GM18520 (cell line): ENCODE data around the gene TMEM245.
"Not testable (repeated sequence)": the region's sequence is repeated elsewhere in the genome, so short reads cannot be mapped to it uniquely, and the experiment has no call there.

Source experiments
- ATAC-seq: cut with Tn5 transposase; IDR thresholded peaks from one replicate; pipeline ENCODE4 v1.9.1; 2021; ENCODE audit not compliant: unreplicated experiment

TMEM245 gene

DNA sequence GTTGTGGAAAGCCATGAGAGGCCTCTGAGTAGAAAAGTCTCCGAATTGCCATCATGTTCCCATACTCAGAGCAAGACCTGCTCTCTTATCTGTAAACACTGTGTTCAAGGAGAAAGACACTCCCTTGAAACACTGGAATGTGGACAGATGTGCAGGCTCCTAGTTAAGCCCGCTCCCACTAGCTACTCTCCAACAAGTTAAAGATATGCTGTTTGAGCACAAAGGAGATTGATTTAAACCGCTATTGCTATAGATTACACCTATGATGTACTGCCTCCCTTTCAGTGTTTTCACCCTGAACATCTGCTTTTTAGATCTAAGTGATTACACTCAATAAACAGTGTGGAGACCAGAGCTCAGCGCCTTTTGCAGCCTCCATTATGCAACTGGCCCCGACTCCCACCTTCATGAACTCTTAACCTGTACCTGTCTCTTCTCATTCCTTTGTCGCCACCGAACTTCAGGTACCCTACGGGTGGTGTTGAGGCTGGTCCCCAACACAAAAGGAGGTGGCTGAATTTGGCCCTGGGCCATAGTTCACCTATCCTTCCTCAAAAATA, 47.5 kb downstream of the TMEM245 start:
- ATAC-seq: no peak

DNA sequence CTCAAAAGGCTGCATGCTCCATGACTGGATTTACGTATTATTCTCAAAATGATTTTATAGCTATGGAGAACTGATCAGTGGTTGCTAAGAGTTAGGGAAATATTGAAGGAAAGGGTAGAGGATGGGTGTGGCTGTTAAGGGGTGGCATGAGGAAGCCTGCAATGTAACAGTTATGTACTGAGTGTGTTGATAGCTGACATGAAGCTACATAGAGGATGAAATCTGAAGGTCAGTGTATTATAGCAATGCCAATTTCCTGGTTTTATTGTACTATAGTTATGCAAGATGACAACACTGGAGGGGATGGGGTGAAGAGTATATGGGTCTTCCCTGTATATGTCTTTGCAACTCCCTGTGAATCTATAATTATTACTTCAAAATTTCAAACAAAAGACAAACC, 51.0 kb downstream of the TMEM245 start:
- no peak for ATAC-seq

DNA sequence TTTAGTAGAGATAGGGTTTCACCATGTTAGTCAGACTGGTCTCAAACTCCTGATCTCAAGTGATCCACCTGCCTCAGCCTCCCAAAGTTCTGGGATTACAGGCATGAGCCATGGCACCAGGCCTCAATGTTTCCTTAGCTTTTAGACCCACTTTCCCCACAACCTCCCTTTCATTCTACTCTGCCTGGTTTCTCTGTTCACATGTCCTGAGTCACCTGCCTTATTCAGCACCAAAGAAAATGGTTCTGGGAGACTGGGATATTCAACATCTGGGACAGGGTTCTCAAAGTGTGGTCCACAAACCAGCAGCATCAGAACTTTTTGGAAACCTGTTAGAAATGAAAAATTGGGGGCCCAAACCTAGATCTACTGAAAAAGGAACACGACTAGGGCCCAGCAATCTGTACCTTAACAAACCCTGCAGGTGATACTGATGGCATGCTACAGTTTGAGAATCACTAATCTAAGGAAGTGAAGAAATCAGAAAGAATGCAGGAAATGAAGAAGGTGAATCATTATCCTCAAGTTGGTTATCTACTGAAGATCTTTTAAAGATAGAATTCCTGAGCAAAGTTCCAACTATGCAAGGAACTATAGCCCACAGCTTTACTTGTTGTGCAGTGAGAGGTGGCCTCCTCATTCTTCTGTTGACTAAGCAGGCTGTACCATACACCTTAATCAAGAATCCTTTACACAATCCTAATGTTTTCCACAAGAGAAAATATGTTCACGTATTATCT, 54.6 kb downstream of the TMEM245 start:
- no peak for ATAC-seq

DNA sequence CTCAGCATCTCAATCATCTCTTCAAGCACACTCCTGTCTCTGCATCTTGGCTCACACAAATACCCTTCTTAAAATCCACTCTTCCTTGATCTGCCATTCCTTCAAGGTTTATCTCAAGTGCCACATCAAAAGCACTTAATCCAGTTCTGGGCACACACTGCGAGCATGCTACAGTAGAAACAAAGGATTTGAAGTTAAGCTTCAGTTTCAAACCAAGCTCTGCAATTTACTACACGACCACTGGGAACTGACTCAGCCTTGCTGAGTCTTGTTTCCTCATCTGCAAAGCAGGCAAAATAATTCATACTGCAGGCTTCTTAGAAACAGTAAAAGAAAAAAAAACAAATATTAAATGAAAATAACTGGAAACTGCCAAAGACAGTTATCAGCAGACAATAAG, 56.0 kb downstream of the TMEM245 start:
- no peak for ATAC-seq

DNA sequence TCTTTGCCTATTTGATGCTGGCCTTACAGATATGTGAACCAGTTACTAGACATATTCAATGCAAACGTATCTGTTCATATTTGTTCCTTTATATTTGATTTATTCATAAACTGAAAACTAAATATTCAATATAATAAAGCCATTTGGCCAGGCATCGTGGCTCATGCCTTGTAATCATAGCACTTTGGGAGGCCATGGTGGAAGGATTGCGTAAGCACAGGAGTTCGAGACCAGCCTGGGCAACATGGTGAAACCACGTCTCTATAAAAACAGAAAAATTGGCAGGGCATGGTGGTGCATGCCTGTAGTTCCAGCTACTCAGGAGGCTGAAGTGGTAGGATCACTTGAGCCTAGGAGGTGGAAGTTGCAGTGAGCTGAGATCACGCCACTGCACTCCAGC, 57.2 kb downstream of the TMEM245 start:
- no peak for ATAC-seq

DNA sequence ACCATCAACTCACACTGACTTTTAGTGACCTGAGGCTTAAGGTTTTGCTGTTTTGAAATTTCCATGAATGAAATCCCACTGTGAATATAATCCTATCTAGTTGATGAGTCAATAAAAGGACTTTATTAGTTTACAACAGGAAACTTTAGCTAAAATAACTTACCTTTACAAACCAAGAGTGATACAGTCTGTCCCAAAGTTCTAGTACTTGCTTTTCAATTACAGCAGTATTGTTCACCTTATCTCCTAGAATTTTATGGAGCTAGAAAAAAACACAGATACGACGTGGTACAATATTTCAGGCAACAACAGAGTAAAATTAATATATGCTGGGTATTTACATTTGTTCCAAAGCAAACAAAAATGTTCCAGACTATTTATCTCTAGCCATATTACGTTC, 59.6 kb downstream of the TMEM245 start:
- no peak for ATAC-seq

DNA sequence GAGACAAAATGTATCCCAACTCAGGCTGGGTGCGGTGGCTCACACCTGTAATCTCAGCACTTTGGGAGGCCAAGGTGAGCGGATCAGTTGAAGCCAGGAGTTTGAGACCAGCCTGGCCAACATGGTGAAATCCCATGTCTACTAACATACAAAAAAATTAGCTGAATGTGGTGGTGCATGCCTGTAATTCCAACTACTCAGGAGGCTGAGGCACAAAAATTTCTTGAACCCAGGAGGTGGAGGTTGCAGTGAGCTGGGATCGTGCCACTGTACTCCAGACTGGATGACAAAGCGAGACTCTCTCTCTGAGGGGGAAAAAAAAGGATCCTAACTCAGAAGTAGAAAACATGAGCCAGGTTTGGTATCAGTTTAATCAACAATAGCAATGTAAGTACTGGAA, 66.6 kb downstream of the TMEM245 start:
- ATAC-seq: not testable (repeated sequence)

DNA sequence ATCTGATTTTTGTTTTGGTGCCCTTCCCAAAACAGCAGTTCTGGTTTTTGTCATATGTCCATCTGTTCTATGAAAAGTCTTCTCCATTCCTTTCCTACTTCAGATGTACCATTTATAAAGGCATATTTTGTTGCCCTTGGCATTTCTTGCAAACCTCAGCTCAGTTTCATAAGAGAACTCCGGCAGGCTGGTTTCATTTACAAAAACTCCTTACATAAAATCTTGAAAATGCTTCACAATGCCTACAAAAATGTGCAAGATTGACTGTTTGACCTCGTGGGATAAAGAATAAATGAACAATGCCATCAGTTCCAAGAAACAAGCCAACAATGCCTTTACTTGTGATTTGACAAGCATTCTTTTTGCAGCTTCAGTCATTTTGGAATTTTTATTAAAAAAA, 67.3 kb downstream of the TMEM245 start:
- no peak for ATAC-seq

DNA sequence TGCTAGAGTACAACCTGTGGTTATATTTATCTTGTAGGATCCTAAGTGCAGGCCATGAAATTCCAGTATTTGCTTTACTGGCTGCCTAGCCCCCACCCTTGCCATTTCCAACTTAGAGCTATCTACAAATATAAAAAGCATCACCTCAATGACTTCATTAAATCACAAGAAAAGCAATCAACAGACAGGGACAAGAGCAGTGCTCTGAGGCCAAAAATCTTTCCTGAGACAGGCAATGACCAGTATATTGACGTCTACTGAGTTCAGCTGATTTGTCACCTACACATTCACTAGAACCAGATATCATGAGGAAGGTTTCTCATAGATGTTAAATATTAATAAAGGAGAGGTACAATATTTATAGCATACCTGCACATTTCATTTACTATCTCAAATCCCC, 68.0 kb downstream of the TMEM245 start:
- ATAC-seq: no peak

DNA sequence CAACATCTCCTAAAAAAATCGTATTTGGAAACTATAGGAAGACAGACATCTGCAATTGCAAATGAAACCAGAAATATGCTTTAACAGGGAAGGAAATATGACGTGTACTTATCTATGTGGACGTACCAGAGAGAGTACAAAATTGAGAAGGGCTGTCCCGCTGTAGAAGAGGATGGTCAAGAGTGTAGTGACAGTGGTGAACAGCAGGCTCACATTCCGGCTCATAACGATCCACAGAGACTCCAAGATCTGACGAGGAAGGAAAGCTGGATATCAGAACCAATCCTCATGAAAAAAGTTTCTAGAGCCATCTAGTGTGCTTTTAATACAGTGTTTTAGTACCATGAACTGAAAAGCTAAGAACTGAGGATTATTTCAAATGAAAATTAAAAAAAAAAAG, 69.3 kb downstream of the TMEM245 start:
- no peak for ATAC-seq

DNA sequence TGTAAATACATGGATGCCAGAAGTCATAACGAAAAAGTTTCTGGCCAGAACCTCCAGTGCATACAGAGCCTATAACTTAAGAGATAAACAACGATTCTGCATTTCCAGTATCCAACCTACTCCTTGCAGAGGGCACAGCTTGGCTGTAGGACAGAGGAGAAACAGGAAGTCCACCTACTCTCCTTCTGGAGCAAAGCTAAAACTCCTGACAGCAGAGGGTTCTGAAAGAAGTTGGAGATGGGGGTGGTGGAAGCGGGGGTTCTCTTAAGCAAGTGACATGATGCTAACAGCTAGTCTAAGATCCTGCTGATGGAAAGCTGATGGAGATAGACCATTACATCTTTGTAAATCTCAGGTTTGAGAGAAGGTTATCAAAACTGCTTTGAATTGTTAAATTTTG, 70.9 kb downstream of the TMEM245 start:
- ATAC-seq: no peak

DNA sequence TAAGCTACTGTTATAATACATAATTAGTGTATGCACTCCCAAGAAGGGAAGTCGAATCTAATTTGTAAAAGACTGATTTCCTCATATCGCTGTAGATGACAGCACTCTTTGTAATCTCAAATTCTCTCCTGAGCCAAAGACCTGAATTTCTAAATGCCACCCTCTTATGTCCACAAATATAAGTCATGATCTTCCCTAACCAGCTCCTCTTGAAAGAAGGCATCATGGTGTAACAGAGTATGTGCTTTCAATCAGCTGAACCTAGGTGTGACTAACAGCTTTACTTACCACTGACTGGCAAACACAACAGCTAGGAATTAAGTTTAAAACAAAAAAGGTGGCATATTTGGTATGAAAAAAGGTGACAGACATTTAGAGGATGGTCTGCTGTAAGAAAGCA, 72.5 kb downstream of the TMEM245 start:
- no peak for ATAC-seq

DNA sequence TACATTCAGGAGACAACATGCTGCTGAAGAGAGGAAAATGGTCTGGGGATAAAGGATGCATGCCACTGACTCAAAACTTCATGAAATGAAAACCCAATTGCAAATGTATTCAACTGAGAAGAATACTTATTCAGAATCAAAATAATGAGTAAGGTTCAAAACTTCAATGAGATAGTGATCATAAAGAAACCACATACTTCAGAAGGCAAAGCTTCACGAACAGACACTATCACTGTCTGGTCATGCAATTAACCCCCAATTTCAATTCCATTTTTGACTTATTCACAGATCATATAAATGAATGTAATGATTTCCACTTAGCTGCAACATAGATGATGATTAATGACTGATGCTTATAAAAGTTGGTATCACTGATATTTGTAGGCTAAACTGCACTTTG, 73.4 kb downstream of the TMEM245 start:
- ATAC-seq: no peak

DNA sequence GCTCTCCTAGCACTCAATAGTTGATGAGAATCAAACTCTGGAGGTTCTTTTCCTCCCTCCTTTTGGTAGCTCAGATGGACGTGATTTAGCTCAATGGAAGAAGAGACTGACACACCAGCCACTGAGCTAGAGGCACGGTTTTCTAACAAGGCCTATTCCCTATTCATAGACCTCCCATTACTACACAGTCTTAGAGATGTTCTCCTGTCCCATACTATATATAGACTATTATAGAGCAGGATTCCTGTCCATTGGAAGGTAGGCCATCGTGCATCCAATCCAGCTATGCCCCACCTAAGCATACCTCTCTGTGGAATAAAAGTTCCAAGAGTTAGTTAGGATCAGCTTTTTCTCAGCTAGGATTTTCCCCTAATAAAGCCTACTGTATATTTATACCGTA, 76.2 kb downstream of the TMEM245 start:
- ATAC-seq: no peak

DNA sequence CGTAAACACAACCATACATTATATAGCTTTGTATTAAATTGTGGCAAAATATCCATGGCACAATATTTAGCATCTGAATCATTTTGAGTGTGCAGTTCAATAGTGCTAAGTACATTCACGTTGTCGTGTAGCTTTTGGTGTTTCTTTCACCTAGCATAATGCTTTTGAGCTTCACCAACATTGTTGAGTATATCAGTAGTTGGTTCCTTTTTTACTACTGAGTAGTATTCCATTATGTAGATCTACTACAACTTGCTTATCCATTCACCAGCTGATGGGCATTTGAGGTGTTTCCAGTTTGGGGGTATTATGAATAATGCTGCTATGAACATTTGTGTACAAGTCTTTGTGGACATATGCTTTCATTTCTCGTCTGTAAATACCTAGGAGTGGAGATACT, 79.2 kb downstream of the TMEM245 start:
- no peak for ATAC-seq

DNA sequence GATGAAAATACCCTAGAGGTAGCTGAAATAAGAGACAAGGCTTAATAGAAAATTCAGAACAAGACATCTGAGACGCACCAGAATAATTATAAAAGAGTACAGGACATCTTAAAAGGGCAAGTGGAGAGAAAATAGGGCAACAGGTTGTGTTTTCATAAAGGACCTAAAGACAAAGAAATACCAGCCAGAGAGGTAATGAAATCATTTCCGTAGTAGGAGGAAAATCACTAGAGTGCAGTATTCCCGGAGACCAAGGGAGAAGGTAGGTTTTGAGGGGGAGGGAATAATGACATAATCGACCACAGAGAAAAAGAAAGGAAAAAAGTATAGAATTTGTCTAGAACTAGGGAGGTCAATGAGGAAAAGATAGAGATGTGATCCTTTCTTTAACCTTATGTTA, 80.2 kb downstream of the TMEM245 start:
- ATAC-seq: no peak

DNA sequence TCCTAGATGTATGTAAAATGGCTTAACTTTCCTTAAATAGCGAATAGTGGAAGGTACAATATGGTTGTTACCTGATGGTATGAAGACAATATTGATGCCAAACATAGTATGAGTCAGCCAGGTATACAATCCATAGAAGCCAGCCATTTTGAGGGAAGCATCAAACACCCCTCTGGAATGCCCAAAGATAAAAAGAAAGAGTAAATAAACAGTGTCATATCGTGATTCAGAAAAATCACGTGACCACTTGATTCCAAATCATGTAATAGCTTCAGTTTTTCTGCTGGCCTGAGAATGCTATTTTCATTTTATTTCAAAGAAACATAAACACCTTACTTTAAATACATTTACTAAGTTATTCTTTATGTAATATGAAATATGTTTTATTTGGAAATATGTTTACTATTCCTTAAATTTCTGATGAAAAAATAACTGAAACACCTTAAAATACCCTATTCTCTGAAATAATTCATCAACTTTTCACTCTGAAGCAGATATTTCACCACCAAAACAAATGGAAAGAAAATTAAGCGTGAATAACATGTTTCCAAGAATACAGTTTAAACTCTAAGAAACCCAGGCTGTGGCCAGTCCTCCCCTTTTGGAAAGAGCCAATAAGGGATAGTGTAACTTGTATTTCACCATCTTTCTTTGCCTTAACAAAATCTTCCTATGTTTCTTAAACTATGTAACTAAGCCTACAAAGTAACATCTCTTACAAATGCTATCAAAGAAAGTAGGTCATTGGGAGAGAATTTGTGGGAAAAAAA, 81.6 kb downstream of the TMEM245 start:
- no peak for ATAC-seq

DNA sequence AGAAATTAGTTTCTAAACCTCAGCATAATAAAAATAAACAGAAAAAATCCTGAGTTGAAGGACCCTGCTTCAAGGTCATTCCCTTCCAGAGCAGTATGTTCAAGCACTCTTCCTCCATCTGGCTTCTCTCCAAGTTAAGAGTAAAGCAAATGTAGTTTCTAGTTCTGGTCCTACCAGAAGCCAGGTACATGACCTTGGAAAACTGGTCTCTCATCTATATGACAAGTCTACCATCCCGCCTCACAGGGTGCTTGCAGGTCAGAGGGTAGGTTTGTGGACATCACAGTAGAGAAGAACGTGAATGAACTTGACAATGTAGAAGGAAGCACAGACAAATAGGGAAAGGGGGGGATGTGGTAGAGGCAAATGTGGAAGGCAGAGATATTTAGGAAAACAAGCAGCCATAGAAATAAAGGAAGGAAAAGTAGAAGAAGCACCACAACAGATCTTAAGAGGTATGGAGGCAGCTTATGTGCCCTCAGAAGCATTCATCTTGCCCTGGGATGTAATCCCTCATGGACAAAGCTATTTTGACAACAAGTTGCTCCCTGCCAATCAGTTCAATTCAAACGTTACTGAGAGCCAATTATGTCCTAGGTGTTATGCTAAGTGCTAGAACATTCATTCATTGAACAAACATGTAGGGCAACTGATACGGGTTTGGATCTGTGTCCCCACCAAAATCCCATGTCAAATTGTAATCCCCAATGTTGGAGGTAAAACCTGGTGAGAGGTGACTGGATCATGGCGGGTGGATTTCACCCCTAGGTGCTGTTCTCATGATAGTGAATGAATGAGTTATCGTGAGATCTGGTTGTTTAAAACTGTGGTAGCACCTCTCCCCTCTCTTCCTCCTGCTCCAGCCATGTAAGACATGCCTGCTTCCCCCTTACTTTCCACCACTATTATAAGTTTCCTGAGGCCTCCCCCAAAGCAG, 82.7 kb downstream of the TMEM245 start:
- ATAC-seq: no peak

DNA sequence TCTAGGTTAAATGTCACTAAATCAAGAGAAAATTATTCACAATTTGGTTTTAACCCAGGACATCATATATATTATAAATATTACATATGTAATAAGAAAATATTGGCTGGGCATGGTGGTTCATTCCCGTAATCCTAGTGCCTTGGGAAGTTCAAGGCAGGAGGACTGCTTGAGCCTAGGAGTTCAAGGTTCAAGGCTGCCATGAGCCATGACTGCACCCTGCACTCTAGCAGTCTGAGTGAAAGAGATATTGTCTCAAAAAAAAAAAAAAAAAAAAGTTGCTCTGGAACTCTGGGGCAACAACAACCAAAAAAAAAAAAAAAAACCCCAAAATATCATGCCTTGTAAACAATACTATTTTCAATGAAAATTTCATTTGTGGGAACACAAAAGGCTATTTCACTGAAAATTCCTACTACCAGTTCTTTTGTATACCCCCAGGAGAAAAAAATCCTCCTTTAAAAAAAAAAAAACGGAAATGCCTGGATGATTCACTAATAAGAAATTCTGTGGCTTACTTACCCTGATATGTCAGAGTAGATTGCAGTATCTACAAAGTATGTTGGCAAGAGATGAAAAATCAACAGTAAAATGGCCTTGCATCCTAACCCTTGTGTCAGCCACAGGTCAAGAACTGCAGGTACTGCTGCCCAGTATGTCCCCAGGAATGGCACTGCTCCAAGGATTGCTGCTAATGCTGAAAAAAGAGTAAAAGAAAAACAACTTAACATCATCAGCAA, 83.9 kb downstream of the TMEM245 start:
- no peak for ATAC-seq

DNA sequence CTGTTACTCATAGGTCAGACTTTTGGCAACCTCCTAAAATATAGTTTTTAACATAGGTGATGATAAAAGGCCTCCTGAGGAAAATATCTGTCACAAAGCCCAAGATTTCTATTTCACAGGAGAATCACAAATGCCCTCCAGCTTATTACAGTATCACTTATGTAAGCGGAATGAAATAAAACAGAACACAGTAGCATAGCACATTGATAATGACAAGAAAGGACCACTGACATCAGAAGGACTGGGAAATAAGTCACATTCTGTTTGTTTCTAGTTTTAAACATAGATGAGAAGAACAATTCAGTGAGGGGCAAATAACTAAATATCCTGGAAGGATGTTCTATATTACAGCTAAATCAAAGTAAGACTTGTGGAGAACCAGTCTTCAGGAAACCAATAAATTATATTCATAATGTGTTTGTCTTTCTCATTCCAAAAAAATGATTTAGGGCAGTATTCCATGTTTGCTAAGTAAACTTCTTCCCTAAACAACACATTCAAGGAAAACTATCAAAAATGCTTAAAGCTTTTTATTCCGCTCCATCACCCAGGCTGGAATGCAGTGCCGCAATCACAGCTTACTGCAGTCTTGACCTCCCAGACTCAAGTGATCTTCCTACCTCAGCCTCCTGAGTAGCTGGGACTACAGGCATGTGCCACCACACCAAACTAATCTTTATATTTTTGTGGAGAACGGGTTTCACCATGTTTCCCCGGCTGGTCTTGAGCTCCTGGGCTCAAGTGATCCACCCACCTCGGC, 85.6 kb downstream of the TMEM245 start:
- ATAC-seq: no peak
